ENCODE measurements around the gene ARCN1. TPM values are rescaled to one million over a fixed set of nuclear protein-coding genes. Genes with fewer than 3 reads are reported as not detected.

ARCN1 gene
- total RNA-seq, 1 experiment from 2014 or later, result 330 TPM

DNA sequence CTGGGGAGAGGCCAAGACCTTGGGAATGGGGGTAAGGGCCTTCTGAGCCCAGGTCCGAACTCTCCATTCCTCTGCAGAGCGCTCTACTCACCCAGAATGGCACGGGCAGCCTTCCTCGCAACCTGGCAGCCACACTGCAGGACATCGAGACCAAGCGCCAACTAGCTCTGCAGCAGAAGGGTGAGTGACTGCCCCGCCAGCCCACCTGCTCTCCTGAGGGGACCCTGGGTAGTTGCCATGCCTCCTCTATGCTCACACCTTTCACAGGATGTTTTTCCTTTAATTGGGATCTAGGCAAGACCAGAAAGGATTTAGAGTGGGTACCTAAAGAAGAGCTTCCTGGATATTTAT is 71.8 kb downstream of the ARCN1 start:
- Histone ChIP-seq H3K36me3 (ENCODE audit: control insufficient read depth, insufficient read depth, low read length) (peaks cover 11% of the 10 kb centered on the region), H3K4me1 (no peaks in the 10 kb centered on the region), H3K27me3 (replicated peaks; ENCODE audit: control insufficient read depth, insufficient read depth, low read length) (no peaks in the 10 kb centered on the region), H3K9me3 (no peaks in the 10 kb centered on the region), H3K4me3 (ENCODE audit: low read depth, low read length) (no peak overlapping the region)
- TF ChIP-seq, protein P1, sequence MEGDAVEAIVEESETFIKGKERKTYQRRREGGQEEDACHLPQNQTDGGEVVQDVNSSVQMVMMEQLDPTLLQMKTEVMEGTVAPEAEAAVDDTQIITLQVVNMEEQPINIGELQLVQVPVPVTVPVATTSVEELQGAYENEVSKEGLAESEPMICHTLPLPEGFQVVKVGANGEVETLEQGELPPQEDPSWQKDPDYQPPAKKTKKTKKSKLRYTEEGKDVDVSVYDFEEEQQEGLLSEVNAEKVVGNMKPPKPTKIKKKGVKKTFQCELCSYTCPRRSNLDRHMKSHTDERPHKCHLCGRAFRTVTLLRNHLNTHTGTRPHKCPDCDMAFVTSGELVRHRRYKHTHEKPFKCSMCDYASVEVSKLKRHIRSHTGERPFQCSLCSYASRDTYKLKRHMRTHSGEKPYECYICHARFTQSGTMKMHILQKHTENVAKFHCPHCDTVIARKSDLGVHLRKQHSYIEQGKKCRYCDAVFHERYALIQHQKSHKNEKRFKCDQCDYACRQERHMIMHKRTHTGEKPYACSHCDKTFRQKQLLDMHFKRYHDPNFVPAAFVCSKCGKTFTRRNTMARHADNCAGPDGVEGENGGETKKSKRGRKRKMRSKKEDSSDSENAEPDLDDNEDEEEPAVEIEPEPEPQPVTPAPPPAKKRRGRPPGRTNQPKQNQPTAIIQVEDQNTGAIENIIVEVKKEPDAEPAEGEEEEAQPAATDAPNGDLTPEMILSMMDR (IDR thresholded peaks at IDR 0.05; ENCODE audit: insufficient read depth in 1 of 2, low read depth in 1 of 2, low read length in 1 of 2, severe bottlenecking in 1 of 2, unreplicated experiment in 1 of 2), result no peak
- H3K27ac Mint-ChIP-seq (ENCODE audit: unreplicated experiment), result no peak overlapping the region
- H3K4me1 Mint-ChIP-seq (ENCODE audit: low read depth, unreplicated experiment), result no peaks in the 10 kb centered on the region
- no peaks in the 10 kb centered on the region for H3K9me3 Mint-ChIP-seq (ENCODE audit: unreplicated experiment)
- no peak for DNase-seq
- POLR2A ChIA-PET, result no interaction called here
- intact Hi-C loops (cut with micrococcal nuclease; ENCODE audit: unreplicated experiment), result no loop called here
- H3K27me3 Mint-ChIP-seq (ENCODE audit: insufficient read depth, unreplicated experiment), result no peaks in the 10 kb centered on the region
- peaks cover 51% of the 10 kb centered on the region for H3K36me3 Mint-ChIP-seq (ENCODE audit: insufficient read depth, unreplicated experiment)
- no TSS peak for BruUV-seq (replicated peaks)
- CTCF ChIA-PET, result interaction anchor here (0.8 kb wide), 1 partner anchor 37 kb away, joined by 3 read pairs; the partner anchor contains the start of gene PHLDB1
- H3K4me3 Mint-ChIP-seq (ENCODE audit: unreplicated experiment), result no peak overlapping the region

DNA sequence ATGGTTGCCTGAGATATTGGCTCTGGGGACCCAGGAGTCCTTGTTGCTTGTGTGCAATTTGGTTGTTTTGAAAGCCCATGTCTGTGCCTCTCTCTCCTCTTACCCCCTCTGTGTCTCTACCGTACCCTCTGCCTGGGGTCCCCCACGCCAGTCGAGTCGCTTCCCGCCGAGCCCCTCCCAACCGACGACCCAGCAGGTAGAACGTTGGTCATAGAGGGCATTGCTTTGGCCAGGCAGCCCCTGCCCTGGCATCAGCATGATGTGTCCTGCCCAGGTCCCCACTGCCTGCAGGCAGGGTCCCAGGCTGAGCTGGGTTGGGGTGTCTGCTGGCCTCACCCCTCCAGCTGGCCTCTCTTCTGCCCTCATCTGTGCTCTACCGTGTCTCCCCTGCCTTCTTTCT is 72.3 kb downstream of the ARCN1 start:
- TF ChIP-seq, protein P1 (IDR thresholded peaks at IDR 0.05; ENCODE audit: insufficient read depth in 1 of 2, low read depth in 1 of 2, low read length in 1 of 2, severe bottlenecking in 1 of 2, unreplicated experiment in 1 of 2), result no peak
- POLR2A ChIA-PET, result no interaction called here
- H3K4me3 Mint-ChIP-seq (ENCODE audit: unreplicated experiment), result no peak overlapping the region
- Histone ChIP-seq H3K4me1 (peaks cover 1% of the 10 kb centered on the region), H3K4me3 (ENCODE audit: low read depth, low read length) (no peak overlapping the region), H3K9me3 (no peaks in the 10 kb centered on the region), H3K36me3 (ENCODE audit: control insufficient read depth, insufficient read depth, low read length) (peaks cover 11% of the 10 kb centered on the region), H3K27me3 (replicated peaks; ENCODE audit: control insufficient read depth, insufficient read depth, low read length) (no peaks in the 10 kb centered on the region)
- no peak overlapping the region for H3K27ac Mint-ChIP-seq (ENCODE audit: unreplicated experiment)
- H3K4me1 Mint-ChIP-seq (ENCODE audit: low read depth, unreplicated experiment), result no peaks in the 10 kb centered on the region
- CTCF ChIA-PET, result interaction anchor here (0.8 kb wide), 1 partner anchor 37 kb away, joined by 3 read pairs; the partner anchor contains the start of gene PHLDB1
- DNase-seq, result no peak
- peaks cover 54% of the 10 kb centered on the region for H3K36me3 Mint-ChIP-seq (ENCODE audit: insufficient read depth, unreplicated experiment)
- no peaks in the 10 kb centered on the region for H3K27me3 Mint-ChIP-seq (ENCODE audit: insufficient read depth, unreplicated experiment)
- H3K9me3 Mint-ChIP-seq (ENCODE audit: unreplicated experiment), result no peaks in the 10 kb centered on the region
- intact Hi-C loops (cut with micrococcal nuclease; ENCODE audit: unreplicated experiment), result no loop called here
- BruUV-seq (replicated peaks), result no TSS peak

DNA sequence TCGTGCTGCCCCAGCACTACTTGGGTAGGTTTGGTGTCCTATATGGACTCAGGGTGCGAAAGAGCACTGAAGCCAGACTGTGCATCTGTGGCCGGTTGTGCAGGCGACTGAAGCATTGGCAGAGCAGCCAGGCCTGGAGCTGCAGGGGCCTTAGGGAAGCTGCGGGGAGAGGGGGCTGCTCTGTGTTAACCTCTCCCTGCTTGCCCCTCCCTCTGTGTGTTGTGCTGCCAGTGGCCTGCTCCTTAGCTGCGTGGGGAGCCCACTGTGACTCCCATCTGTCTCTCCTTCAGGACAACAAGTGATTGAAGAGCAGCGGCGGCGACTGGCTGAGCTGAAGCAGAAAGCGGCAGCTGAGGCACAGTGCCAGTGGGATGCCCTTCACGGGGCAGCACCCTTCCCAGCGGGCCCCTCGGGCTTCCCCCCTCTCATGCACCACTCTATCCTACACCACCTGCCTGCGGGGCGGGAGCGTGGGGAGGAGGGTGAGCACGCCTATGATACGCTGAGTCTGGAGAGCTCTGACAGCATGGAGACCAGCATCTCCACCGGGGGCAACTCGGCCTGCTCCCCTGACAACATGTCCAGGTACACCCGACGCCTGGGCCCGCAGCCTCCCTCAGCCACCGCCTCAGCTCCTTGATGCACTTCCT is 73.0 kb downstream of the ARCN1 start:
- intact Hi-C loops (cut with micrococcal nuclease; ENCODE audit: unreplicated experiment), result no loop called here
- TF ChIP-seq, protein P1 (IDR thresholded peaks at IDR 0.05; ENCODE audit: insufficient read depth in 1 of 2, low read depth in 1 of 2, low read length in 1 of 2, severe bottlenecking in 1 of 2, unreplicated experiment in 1 of 2), result no peak
- Mint-ChIP-seq H3K27me3 (ENCODE audit: insufficient read depth, unreplicated experiment) (no peaks in the 10 kb centered on the region), H3K9me3 (ENCODE audit: unreplicated experiment) (no peaks in the 10 kb centered on the region), H3K4me3 (ENCODE audit: unreplicated experiment) (no peak overlapping the region), H3K4me1 (ENCODE audit: low read depth, unreplicated experiment) (peaks cover 6% of the 10 kb centered on the region), H3K27ac (ENCODE audit: unreplicated experiment) (no peak overlapping the region), H3K36me3 (ENCODE audit: insufficient read depth, unreplicated experiment) (peaks cover 61% of the 10 kb centered on the region)
- CTCF ChIA-PET, result interaction anchor here (0.5 kb wide), 1 partner anchor 449 kb away, joined by 6 read pairs; no protein-coding TSS in a partner anchor
- BruUV-seq (replicated peaks), result no TSS peak
- peaks cover 8% of the 10 kb centered on the region for H3K4me1 ChIP-seq
- no peaks in the 10 kb centered on the region for H3K27me3 ChIP-seq (replicated peaks; ENCODE audit: control insufficient read depth, insufficient read depth, low read length)
- peaks cover 11% of the 10 kb centered on the region for H3K36me3 ChIP-seq (ENCODE audit: control insufficient read depth, insufficient read depth, low read length)
- POLR2A ChIA-PET, result no interaction called here
- DNase-seq, result no peak
- no peaks in the 10 kb centered on the region for H3K9me3 ChIP-seq
- H3K4me3 ChIP-seq (ENCODE audit: low read depth, low read length), result no peak overlapping the region

Data from Caco-2 (cell line).